Activated gamma-delta T cell (primary cell): ENCODE measurements around the gene SRSF5.

ENCODE experiments used
- DNase-seq: peaks from one replicate; lab custom pipeline; 2025; lab: John Stamatoyannopoulos, UW

Gene SRSF5

GRCh38 chr14:69770559-69770958 lies 3.6 kb downstream of the SRSF5 start:
- no peak for DNase-seq

GRCh38 chr14:69771136-69771535 lies 4.2 kb downstream of the SRSF5 start:
- DNase-seq: no peak

- DNase-seq: no peak
Observed at GRCh38 chr14:69772082-69773017, 5.4 kb downstream of the SRSF5 start.

- no peak for DNase-seq
Observed at GRCh38 chr14:69773571-69774276, 6.8 kb downstream of the SRSF5 start.

GRCh38 chr14:69775012-69775411 lies 8.1 kb downstream of the SRSF5 start:
- no peak for DNase-seq

GRCh38 chr14:69776875-69777453 lies 10.0 kb downstream of the SRSF5 start:
- no peak for DNase-seq

GRCh38 chr14:69779088-69779487 lies 12.1 kb downstream of the SRSF5 start:
- no peak for DNase-seq

GRCh38 chr14:69780092-69780491 lies 13.2 kb downstream of the SRSF5 start:
- DNase-seq: no peak

GRCh38 chr14:69780952-69781351 lies 14.0 kb downstream of the SRSF5 start:
- no peak for DNase-seq

GRCh38 chr14:69784942-69785341 lies 18.0 kb downstream of the SRSF5 start:
- DNase-seq: no peak

- DNase-seq: no peak
Observed at GRCh38 chr14:69786603-69787002, 19.7 kb downstream of the SRSF5 start.

GRCh38 chr14:69789118-69789640 lies 22.2 kb downstream of the SRSF5 start:
- DNase-seq: no peak

- DNase-seq: no peak
Observed at GRCh38 chr14:69792887-69793421, 26.0 kb downstream of the SRSF5 start.

GRCh38 chr14:69794791-69795190 lies 27.8 kb downstream of the SRSF5 start:
- no peak for DNase-seq

GRCh38 chr14:69795691-69796090 lies 28.7 kb downstream of the SRSF5 start:
- no peak for DNase-seq

GRCh38 chr14:69796797-69797500 lies 30.0 kb downstream of the SRSF5 start, which contains the start of gene SLC10A1:
SLC10A1 (minus strand) TSS chr14:69797241; CDS start chr14:69797155, 86 bp downstream.
- no peak for DNase-seq

GRCh38 chr14:69797573-69798338 lies 30.8 kb downstream of the SRSF5 start:
- no peak for DNase-seq

GRCh38 chr14:69798339-69798735 lies 31.4 kb downstream of the SRSF5 start:
- DNase-seq: no peak

GRCh38 chr14:69803753-69804152 lies 36.8 kb downstream of the SRSF5 start:
- DNase-seq: no peak

GRCh38 chr14:69804902-69805301 lies 38.0 kb downstream of the SRSF5 start:
- DNase-seq: no peak

- no peak for DNase-seq
Observed at GRCh38 chr14:69807192-69807591, 40.2 kb downstream of the SRSF5 start.
